Heart left ventricle (tissue), 13 donors: ENCODE results near the gene WDR87.

Experiments used
- POLR2A ChIP-seq, 2 donors: fragments of 450-650 bp; IDR thresholded peaks; one replicate each; pipeline ENCODE4 v1.6.1; 2017; ENCODE audit warnings: antibody characterized with exemption in 2 of 2, mild to moderate bottlenecking in 2 of 2, moderate library complexity in 2 of 2
- TF ChIP-seq, protein P1 (sequence below), 12 donors: fragments of 200-600 bp; sonication (generic) in 4 of 12; IDR thresholded peaks; one replicate each; pipeline versions ENCODE4 v1.5.0 to v1.8.0; 2018 to 2022; ENCODE audit warnings: antibody characterized with exemption in 12 of 12, mild to moderate bottlenecking in 5 of 12
- donor health status: ischemic (EF 13 %, LVEDD 7.1; RV severe dilation, severe dysfunction).
- donor health status: DM: no; HTN: yes; CAD: no.
- donor health status: DM: no; HTN: no; CAD: no.
- donor health status: ischemic (EF 25% LVEDD 6.9; RV normal size, moderate dysfunction).
- donor health status: ischemic (EF 25% LVEDD 5.7; RV mildly dilated, moderate dysfunction).
- donor health status: ischemic (EF 35%, LVEDD 5.7; RV mildly dilated, moderate dysfunction).
- donor health status: nonischemic (EF 11% LVEDD 7.7; RV severe dilation, severe dysfunction).
- donor health status: DM: yes; HTN: yes; CAD: no.
- donor health status: PGD.
- donor health status: ischemic (EF 29% LVEDD 5.4; RV normal size, mild dysfunction).
- donor health status: nonischemic (EF 23%, LVEDD 6.1; RV moderate dilation, normal function).

DNA sequence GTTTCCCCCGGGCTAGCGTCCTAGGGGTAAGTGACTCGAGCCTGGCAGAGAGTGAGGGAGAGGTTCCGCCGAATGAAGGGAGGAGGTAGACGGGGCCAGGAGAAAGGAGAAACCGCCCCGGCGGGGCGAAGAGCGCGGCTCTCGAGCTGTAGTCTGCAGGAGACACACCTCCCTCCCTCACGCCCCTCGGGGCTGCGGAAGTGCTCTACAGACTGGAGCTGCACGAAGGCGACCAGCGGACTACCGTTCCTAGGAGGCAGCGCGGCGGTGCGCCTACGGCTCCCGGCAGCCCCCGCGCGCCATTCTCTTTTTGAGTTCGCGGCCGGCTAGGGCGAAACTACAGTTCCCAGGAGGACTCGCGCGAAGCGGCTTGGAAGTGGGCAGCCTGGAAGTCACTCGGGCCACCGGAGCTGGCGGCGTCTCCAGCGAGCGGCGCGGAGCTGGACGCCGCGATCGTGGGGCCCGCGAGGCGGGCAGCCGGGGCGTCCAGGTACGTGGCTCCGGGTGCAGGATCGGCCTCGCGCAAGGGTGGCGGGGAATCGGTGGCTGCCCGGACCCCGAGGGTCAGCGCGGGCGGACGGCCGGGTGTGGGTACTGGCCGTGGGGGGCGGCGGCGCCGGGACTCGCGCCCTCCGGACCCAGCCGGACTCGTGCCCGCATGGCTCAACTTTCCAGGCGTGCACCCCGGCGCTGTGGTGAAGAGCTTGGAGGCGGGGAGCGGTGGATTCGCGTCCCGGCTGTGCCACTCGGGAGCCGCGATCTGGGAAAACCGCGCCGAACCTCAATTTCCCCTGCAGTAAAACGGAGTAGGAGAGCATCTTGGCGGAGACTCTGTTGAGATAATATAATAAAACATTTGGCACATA, 708 bp upstream of the WDR87 start, which contains the start of gene SIPA1L3:
- TF ChIP-seq, protein P1, sequence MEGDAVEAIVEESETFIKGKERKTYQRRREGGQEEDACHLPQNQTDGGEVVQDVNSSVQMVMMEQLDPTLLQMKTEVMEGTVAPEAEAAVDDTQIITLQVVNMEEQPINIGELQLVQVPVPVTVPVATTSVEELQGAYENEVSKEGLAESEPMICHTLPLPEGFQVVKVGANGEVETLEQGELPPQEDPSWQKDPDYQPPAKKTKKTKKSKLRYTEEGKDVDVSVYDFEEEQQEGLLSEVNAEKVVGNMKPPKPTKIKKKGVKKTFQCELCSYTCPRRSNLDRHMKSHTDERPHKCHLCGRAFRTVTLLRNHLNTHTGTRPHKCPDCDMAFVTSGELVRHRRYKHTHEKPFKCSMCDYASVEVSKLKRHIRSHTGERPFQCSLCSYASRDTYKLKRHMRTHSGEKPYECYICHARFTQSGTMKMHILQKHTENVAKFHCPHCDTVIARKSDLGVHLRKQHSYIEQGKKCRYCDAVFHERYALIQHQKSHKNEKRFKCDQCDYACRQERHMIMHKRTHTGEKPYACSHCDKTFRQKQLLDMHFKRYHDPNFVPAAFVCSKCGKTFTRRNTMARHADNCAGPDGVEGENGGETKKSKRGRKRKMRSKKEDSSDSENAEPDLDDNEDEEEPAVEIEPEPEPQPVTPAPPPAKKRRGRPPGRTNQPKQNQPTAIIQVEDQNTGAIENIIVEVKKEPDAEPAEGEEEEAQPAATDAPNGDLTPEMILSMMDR (IDR thresholded peaks at IDR 0.05) = peak in 2 of 12 donors; percentile 18 to 25
- TF ChIP-seq POLR2A (IDR thresholded peaks at IDR 0.05) = peak in 1 of 2 donors; percentile 86
